Measurements from ENCODE around the gene BRD9.

DNA sequence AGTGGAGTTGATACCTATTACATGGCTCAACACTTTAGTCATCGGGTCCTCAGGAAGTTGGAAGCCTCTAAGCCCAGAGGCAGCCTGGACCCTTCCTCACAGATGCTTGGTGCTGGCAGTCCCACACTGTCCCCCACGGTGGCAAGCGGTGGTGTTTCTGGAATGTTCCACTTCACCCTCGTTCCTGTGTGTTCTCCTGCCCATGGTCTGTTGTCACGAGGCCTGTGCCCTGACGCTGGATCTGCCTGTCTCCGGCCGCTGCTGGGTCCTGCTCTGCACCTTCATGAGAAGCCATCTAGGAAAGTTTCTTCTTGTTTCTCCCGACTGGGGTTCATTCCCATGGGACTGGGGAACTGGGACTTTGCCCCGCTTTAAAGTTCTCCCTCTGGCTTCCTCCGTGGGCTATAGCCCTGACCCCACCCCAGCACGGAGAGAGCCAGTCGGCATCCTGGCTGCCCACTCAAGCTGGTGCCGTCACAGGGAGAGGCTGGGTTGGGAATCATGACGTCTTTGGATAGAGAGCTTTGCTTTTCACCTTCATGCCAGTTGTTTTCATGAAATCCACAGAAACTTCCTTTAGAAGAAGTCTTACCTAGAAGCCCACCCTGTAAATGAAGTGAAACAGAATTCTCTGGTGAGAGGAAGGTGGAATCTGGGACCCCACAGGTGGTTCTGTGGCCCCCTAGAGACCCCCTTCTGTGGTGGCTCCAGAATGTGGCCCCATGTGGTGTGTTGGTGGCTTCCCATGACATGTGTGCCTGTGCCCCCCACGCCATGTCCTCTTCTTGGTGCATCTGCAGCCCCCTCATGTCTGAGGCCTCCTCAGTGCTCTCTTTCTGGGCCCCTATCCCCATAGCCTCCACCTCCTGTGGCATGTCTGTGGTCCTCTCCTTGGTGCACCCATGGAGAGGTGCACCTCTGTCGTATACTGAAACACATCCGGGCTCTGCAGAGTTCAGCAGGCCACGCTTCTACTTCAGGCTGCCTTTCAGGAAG lies 43.8 kb upstream of the BRD9 start:
- TF ChIP-seq CTCF (conservative IDR thresholded peaks at IDR 0.05 in 1 of 2, IDR thresholded peaks at IDR 0.05 in 1 of 2; ENCODE audit: extremely low read depth in 1 of 2, insufficient read depth in 1 of 2, low read depth in 1 of 2, low read length in 2 of 2) (no peak), EZH2 (IDR thresholded peaks at IDR 0.05; ENCODE audit: borderline replicate concordance, low read length) (no peak)

Data from mammary epithelial cell (primary cell).